T-helper 1 cell treated with Interleukin-12 subunit alpha and Interleukin-12 subunit beta and Interleukin-4 antibody, amounts not matched to agents 30 ng/mL and 1 ng/mL, for 36 hours (primary cell): ENCODE results near the gene RUFY3. TPM values are rescaled to one million over a fixed set of nuclear protein-coding genes. Genes with fewer than 3 reads are reported as not detected.
"Not testable (repeated sequence)": the region's sequence is repeated elsewhere in the genome, so short reads cannot be mapped to it uniquely, and the experiment has no call there.

Experiments used
- intact Hi-C: fragments of 100-400 bp; cut with micrococcal nuclease; formaldehyde crosslinking; loops from one replicate; pipeline ENCODE4 v1.15.1; 2024
- total RNA-seq: library from RNA; stranded (reverse); gene quantifications from 2 replicates; pipeline ENCODE4 v1.2.3, GENCODE V29; 2022

The RUFY3 gene
- total RNA-seq, 1 donor from 2014 or later, result 13.5 TPM

DNA sequence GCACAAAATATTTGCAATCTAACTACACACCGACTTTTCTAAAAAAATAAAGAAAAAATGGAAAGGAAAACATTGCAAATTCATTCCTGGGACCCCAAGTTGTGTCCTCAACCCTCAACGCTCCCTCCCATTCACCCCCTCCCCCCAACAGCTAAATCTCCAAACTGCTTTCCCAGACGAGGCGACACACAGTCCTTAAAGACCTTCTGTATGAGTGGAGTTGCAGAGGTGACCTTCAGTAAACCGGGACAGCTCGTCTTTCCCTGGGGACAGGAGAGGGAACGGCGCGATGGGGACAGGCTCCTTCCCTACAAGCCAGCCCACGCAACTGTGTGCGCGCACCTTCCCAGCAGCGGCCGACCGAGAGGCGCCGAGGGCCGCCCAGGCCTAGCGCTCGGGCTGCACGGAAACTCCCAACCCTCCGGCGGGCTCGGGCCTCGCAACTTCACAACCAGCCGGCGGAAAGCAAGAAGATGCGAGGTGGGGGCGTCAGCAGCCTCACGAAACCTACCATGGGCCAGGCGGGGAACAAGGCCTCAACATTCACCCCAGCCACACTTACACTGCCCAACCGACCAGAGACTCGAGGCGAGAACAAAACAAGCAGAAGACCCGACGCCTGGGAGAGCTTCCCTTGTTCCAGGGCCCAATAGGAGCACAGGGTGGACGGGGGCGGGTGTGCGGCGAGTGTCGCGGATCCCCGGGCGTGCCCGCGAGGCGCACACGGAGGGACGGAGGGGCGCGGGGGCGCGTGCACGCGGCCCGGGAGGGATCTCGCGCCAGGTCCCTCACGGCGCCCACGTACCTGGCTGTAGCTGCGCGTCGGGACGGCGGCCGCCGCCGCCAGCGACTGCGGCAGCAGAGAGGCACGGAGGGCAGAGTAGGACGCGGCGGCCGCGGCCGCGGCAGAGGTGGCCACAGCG, 117.2 kb downstream of the RUFY3 start:
- intact Hi-C loops, result loop anchor here (1.0 to 5.0 kb wide), 10 partner anchors 63 to 348 kb away; partner anchors contain the start of genes DCK, MOB1B and UTP3

DNA sequence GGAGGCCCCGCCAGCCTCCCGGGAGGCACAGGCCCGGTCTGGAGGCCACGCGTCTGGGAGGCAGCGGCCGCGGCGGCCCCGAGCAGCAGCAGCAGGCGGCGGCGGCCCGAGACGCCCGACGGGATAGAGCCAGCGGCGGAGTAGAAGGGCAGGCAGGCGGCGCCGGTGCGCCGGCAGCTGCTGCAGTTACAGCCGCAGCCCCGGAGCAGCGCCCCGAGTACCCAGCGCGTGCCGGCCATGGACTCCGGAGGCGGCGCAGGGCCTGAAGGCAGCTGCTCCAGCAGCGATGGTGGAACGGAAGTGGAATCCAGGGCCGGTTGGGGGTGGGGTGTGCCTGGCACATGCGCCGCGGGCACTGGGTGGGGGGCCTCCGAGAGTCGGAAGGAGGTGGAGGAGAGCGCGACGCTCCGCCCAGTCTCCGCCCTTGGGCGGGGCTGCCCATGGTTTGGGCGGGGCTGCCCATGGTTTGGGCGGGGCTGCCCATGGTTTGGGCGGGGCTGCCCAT, 117.9 kb downstream of the RUFY3 start, which contains the start of gene GRSF1:
TSS of gene GRSF1 (minus strand) at position 302 of the 505 bp plus-strand sequence. CDS start at position 239, 63 bp downstream.
- intact Hi-C loops, result loop anchor here (1.0 to 5.0 kb wide), 10 partner anchors 63 to 348 kb away; partner anchors contain the start of genes DCK, MOB1B and UTP3

DNA sequence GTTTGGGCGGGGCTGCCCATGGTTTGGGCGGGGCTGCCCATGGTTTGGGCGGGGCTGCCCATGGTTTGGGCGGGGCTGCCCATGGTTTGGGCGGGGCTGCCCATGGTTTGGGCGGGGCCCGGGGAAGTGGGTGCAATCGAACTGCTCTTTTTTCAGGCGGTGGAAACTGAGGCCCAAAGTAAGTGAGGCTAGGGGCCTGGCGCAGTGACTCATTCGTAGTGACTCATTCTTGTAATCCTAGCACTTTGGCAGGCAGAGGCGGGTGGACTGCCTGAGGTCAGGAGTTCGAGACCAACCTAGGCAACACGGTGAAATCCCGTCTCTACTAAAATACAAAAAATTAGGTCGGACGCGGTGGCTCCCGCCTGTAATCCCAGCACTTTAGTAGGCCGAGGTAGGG, 118.4 kb downstream of the RUFY3 start:
- intact Hi-C loops, result not testable (repeated sequence)

DNA sequence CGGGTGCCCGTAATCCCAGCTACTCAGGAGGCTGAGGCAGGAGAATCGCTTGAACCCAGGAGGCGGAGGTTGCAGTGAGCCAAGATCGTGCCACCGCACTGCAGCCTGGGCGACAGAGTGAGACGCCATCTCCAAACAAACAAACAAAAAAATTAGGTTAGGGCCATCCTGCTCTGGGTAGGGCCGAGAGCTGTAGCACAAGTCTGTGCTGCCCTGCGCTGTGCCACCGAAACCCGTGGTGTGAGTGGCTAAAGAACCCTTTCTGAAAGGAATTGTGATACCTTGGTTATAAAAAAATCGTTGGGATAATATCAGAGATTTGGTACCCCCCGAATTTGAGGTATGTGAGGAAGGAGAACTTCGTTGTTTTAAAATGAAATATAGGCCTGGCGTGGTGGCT, 118.9 kb downstream of the RUFY3 start:
- intact Hi-C loops, result not testable (repeated sequence)

DNA sequence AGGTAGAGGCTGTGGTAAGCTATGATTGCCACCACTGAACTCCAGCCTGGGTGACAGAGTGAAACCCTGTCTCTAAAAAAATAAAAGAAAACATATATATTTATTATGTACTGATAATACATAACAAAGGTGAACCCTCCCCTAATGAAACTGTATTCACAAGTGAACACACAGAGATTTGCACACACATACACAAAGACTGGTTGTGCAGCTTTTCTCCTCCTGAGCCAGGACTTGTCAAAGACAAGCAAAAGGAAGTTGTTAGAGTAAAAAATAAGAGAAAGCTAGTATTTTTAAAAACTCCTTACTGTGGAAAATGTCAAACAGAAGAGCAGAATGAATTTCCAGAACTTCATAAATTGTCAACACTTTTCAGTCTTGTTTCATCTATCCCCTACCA, 119.4 kb downstream of the RUFY3 start:
- intact Hi-C loops, result no loop called here

DNA sequence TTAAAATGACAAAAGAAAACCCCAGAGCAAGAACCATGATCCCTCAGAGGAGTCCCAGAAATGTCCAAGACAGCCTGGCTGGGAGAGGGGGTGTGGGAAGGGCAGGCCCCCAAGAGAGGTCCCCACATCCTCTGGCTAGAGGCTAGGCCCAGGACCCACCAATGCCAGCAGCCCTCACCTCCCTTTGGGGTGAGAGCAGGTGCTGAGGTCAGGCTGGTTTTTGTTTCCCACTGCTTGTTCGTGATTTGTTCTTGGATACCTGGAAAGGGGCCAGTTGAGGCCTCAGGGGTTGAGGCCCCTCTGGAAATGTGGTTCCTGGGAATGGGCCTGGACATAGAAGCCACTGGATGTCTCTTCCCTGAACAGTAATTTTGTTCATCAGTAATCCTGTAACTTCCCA, 120.2 kb downstream of the RUFY3 start:
- intact Hi-C loops, result no loop called here

DNA sequence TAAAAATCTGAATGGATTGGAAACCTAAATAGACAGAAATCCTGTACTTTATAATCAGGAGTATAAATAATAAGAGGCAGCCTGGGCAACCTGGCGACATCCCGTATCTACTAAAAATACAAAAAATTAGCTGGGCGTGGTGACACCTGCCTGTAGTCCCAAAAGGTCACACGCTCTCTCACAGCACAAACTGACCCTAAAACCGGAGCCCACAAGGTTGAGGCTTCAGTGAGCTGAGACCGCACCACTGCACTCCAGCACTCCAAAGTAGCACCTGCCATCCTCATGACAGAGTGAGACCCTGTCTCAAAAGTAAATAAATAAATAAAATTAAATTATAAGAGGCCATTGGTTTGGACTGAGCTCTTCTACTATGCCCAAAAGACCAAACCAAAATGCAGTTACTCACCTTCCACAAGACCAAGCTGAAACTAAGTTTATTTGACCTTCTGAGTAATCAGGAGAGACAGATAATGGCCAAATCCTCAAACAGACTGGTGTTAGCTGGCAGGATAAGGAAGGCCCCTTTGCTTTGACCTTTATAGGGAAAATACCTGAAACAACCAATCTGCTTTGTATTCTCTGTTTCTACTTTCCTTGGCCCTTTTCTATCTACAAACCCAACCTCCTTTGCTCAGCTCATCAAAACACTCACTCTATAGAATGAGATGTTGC, 121.1 kb downstream of the RUFY3 start:
- intact Hi-C loops, result no loop called here

DNA sequence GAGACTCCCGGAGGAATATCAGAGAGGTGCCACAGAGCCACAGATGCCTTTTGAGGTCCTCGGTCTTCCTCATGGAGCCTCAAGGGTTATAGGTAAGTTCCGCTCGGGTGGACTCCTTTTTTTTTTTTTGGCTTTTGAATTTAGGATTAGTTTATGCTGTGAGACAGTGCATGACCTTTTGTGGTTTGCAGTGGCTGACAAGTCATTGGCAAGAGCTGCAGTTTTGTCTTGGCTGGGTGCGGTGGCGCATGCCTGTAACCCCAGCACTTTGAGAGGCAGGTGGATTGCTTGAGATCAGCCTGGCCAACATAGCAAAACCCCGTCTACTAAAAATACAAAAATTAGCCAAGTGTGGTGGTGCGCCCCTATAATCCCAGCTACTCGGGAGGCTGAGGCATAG, 122.4 kb downstream of the RUFY3 start:
- intact Hi-C loops, result no loop called here

DNA sequence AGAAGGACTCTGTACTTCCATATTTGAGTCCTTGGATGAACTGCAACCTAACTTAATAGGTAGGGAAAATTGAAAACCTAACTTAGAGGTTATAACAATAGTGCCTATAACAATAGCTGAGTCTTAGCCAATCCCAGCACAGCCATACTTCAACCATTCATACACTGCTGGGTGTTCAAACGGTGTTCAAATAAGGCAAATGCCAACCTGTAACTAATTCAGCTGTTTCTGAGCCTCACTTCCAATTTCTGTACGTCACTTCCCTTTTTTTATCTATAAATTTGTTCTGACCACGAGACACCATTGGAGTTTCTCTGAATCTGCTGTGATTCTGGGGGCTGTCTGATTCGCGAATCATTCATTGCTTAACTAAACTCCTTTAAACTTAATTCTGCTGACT, 127.5 kb downstream of the RUFY3 start:
- intact Hi-C loops, result no loop called here

DNA sequence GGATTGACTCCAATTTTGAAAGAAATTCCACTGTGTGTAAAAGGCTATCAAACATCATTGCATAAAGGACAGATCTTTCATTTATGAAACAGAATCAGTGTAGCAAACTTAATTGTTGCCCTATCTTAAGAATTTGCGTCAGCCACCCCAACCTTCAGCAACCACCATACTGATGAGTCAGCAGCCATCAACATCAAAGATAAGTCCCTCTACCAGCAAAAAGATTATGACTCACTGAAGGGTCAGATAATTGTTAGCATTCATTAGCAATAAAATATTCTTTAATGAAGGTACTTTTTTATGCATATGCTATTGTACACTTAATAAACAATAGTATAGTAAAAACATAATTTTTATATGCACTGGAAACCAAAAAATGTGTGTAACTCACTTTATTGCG, 133.7 kb downstream of the RUFY3 start:
- intact Hi-C loops, result no loop called here

Other genes with a start within 250 kb of the RUFY3 start
- gene MUC7, start 249.8 kb upstream of the RUFY3 start, total RNA-seq, result not detected in 2 replicates
- gene AMTN, start 203.4 kb upstream of the RUFY3 start, total RNA-seq, result not detected in 2 replicates
- not detected in 2 replicates for gene AMBN, start 129.7 kb upstream of the RUFY3 start, total RNA-seq
- not detected in 2 replicates for gene ENAM, start 93.2 kb upstream of the RUFY3 start, total RNA-seq
- gene JCHAIN, start 55.5 kb upstream of the RUFY3 start, total RNA-seq, result not detected in 2 replicates
- gene UTP3, start 33.4 kb upstream of the RUFY3 start, total RNA-seq, result 30.5 and 32.4 TPM in 2 replicates
- gene GRSF1, start 117.9 kb downstream of the RUFY3 start, total RNA-seq, result 70.0 and 71.3 TPM in 2 replicates
- gene MOB1B, start 180.4 kb downstream of the RUFY3 start, total RNA-seq, result 20.2 and 20.8 TPM in 2 replicates